DOHH2 (cell line): Measurements from ENCODE around the gene SVIL.

Experiments
- H3F3A ChIP-seq: fragments of 200-600 bp; sonication (generic), shearing (Covaris generic); 2 replicates; pipeline ENCODE4 v1.6.0; 2016; ENCODE audit warnings: antibody characterized with exemption, mild to moderate bottlenecking; ENCODE audit not compliant: control insufficient read depth, insufficient read depth
- H3K27ac ChIP-seq: fragments of 200-600 bp; sonication (generic); 2 replicates; pipeline ENCODE4 v1.5.1; 2014; ENCODE audit warnings: low read depth, mild to moderate bottlenecking, low read length, moderate library complexity
- H3K27me3 ChIP-seq: fragments of 200-600 bp; sonication (generic); 2 replicates; pipeline ENCODE4 v1.6.1; 2014; ENCODE audit warnings: mild to moderate bottlenecking, low read length, mixed read lengths; ENCODE audit not compliant: control insufficient read depth
- H3K36me3 ChIP-seq: fragments of 200-600 bp; sonication (generic); 2 replicates; pipeline ENCODE4 v1.6.1; 2014; ENCODE audit warnings: mild to moderate bottlenecking, low read length, moderate library complexity, mixed read lengths; ENCODE audit not compliant: control insufficient read depth
- H3K4me1 ChIP-seq: fragments of 200-600 bp; sonication (generic); 2 replicates; pipeline ENCODE4 v1.6.1; 2014; ENCODE audit warnings: mild to moderate bottlenecking, low read length, mixed read lengths; ENCODE audit not compliant: control insufficient read depth
- H3K4me2 ChIP-seq: fragments of 200-600 bp; sonication (generic); 2 replicates; pipeline ENCODE4 v1.6.0; 2014; ENCODE audit warnings: mild to moderate bottlenecking, low read length, moderate library complexity
- H3K4me3 ChIP-seq: fragments of 200-600 bp; sonication (generic); 2 replicates; pipeline ENCODE4 v1.5.1; 2014; ENCODE audit warnings: mild to moderate bottlenecking, low read length, mixed read lengths
- H3K79me2 ChIP-seq: fragments of 200-600 bp; sonication (generic); 2 replicates; pipeline ENCODE4 v1.6.1; 2014; ENCODE audit warnings: mild to moderate bottlenecking, low read length, mixed read lengths; ENCODE audit not compliant: control insufficient read depth
- H3K9me2 ChIP-seq: fragments of 200-600 bp; sonication (generic); replicated peaks from 2 replicates; pipeline ENCODE4 v1.6.1; 2014; ENCODE audit warnings: mild to moderate bottlenecking, low read length, mixed read lengths; ENCODE audit not compliant: control insufficient read depth
- H3K9me3 ChIP-seq: fragments of 200-600 bp; sonication (generic); 2 replicates; pipeline ENCODE4 v1.6.1; 2014; ENCODE audit warnings: antibody characterized with exemption, low read length, mixed read lengths; ENCODE audit not compliant: control insufficient read depth, insufficient read depth
- H4K20me1 ChIP-seq: fragments of 200-600 bp; sonication (generic); 2 replicates; pipeline ENCODE4 v1.6.0; 2014; ENCODE audit warnings: low read depth, mild to moderate bottlenecking, antibody characterized with exemption, low read length, moderate library complexity; ENCODE audit not compliant: control insufficient read depth, insufficient read depth
- EZH2phosphoT487 ChIP-seq: fragments of 200-600 bp; sonication (generic); IDR thresholded peaks from 2 replicates; pipeline ENCODE4 v1.6.1; 2017; ENCODE audit warnings: borderline replicate concordance, mild to moderate bottlenecking, antibody characterized with exemption, low read length, moderate library complexity, mixed read lengths
- TF ChIP-seq, protein P1 (sequence below): fragments of 200-600 bp; sonication (generic); IDR thresholded peaks from one replicate; pipeline ENCODE4 v1.5.1; 2014; ENCODE audit warnings: antibody characterized with exemption, mild to moderate bottlenecking, low read depth, low read length; ENCODE audit not compliant: poor library complexity, severe bottlenecking

SVIL gene

GRCh38 chr10:29667191-29667590, 32.4 kb upstream of the SVIL start:
- H3K27ac ChIP-seq: no peak overlapping the region
- no peaks in the 10 kb centered on the region for H3K9me3 ChIP-seq
- H3F3A ChIP-seq: no peaks in the 10 kb centered on the region
- no peaks in the 10 kb centered on the region for H3K9me2 ChIP-seq
- H4K20me1 ChIP-seq: no peaks in the 10 kb centered on the region
- no peaks in the 10 kb centered on the region for H3K79me2 ChIP-seq
- no peak overlapping the region for H3K4me2 ChIP-seq
- no peaks in the 10 kb centered on the region for H3K4me1 ChIP-seq
- H3K4me3 ChIP-seq: no peak overlapping the region
- TF ChIP-seq, protein P1, sequence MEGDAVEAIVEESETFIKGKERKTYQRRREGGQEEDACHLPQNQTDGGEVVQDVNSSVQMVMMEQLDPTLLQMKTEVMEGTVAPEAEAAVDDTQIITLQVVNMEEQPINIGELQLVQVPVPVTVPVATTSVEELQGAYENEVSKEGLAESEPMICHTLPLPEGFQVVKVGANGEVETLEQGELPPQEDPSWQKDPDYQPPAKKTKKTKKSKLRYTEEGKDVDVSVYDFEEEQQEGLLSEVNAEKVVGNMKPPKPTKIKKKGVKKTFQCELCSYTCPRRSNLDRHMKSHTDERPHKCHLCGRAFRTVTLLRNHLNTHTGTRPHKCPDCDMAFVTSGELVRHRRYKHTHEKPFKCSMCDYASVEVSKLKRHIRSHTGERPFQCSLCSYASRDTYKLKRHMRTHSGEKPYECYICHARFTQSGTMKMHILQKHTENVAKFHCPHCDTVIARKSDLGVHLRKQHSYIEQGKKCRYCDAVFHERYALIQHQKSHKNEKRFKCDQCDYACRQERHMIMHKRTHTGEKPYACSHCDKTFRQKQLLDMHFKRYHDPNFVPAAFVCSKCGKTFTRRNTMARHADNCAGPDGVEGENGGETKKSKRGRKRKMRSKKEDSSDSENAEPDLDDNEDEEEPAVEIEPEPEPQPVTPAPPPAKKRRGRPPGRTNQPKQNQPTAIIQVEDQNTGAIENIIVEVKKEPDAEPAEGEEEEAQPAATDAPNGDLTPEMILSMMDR: no peak
- TF ChIP-seq EZH2phosphoT487: no peak
- no peaks in the 10 kb centered on the region for H3K36me3 ChIP-seq
- no peaks in the 10 kb centered on the region for H3K27me3 ChIP-seq

GRCh38 chr10:29666201-29666600, 31.4 kb upstream of the SVIL start:
- H3K4me2 ChIP-seq: no peak overlapping the region

DNA sequence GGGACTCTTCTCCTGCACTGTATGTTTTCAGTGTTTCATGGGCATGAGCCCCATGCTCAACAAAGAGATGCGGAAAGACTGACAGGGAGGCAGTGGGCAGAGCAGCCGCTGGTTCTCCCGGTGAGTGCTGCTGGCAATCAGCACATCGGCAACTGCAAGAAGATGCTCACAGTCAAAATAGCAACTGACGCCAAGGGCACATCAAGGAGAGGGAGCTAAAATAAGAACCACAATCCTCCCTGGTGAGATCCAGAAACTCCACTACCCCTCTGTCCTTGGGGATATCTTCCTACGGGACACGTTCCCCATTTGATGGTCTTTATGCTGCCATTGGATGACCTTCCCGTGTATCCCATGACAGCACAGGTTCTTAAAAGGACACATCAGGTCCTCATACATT, 28.9 kb upstream of the SVIL start:
- H3K9me2 ChIP-seq: no peaks in the 10 kb centered on the region
- no peaks in the 10 kb centered on the region for H3K9me3 ChIP-seq
- no peak overlapping the region for H3K4me2 ChIP-seq
- no peaks in the 10 kb centered on the region for H3K27me3 ChIP-seq
- no peaks in the 10 kb centered on the region for H3F3A ChIP-seq
- H3K36me3 ChIP-seq: no peaks in the 10 kb centered on the region
- H4K20me1 ChIP-seq: no peaks in the 10 kb centered on the region
- H3K4me3 ChIP-seq: no peak overlapping the region
- no peaks in the 10 kb centered on the region for H3K79me2 ChIP-seq
- no peak overlapping the region for H3K27ac ChIP-seq
- no peak for TF ChIP-seq EZH2phosphoT487
- TF ChIP-seq, protein P1: no peak
- no peaks in the 10 kb centered on the region for H3K4me1 ChIP-seq

More at GRCh38 chr10:29666201-29666600, 31.4 kb upstream of the SVIL start:
- no peak overlapping the region for H3K27ac ChIP-seq
- H3K4me3 ChIP-seq: no peak overlapping the region
- H3K9me2 ChIP-seq: no peaks in the 10 kb centered on the region
- no peaks in the 10 kb centered on the region for H3K4me1 ChIP-seq
- no peaks in the 10 kb centered on the region for H3F3A ChIP-seq
- H4K20me1 ChIP-seq: no peaks in the 10 kb centered on the region
- no peaks in the 10 kb centered on the region for H3K36me3 ChIP-seq
- no peaks in the 10 kb centered on the region for H3K27me3 ChIP-seq
- no peaks in the 10 kb centered on the region for H3K79me2 ChIP-seq
- no peaks in the 10 kb centered on the region for H3K9me3 ChIP-seq
- no peak for TF ChIP-seq EZH2phosphoT487
- TF ChIP-seq, protein P1: no peak
